ENCODE data around the gene NINL.
"Not testable (repeated sequence)": the region's sequence is repeated elsewhere in the genome, so short reads cannot be mapped to it uniquely, and the experiment has no call there.

Gene NINL

GRCh38 chr20:25532971-25533391 is 52.4 kb downstream of the NINL start:
- DNase-seq (ENCODE audit: low read depth): no peak

- no peak for DNase-seq (ENCODE audit: low read depth)
Observed at GRCh38 chr20:25532015-25532751, 53.1 kb downstream of the NINL start.

- DNase-seq (ENCODE audit: low read depth): no peak
Observed at GRCh38 chr20:25529295-25529951, 55.9 kb downstream of the NINL start.

DNA sequence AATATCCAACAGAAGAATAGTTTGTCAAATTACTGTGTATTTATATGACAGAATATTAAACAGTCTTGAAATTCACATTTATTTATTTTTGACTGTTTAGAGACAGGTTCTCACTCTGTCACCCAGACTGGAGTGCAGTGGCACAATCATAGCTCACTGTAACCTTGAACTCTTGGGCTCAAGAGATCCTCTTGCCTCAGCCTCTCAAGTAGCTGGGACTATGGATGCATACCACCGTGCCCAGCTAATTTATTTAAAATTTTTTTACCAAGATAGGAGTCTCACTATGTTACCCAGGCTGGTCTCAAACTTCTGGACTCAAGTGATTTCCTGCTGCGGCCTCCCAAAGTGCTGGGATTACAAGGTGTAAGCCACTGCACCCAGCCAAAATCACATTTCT is 57.4 kb downstream of the NINL start:
- DNase-seq (ENCODE audit: low read depth): no peak

GRCh38 chr20:25526446-25526845 is 58.9 kb downstream of the NINL start:
- DNase-seq (ENCODE audit: low read depth): no peak

GRCh38 chr20:25525867-25526266 is 59.5 kb downstream of the NINL start:
- DNase-seq (ENCODE audit: low read depth): peak; percentile 99

DNA sequence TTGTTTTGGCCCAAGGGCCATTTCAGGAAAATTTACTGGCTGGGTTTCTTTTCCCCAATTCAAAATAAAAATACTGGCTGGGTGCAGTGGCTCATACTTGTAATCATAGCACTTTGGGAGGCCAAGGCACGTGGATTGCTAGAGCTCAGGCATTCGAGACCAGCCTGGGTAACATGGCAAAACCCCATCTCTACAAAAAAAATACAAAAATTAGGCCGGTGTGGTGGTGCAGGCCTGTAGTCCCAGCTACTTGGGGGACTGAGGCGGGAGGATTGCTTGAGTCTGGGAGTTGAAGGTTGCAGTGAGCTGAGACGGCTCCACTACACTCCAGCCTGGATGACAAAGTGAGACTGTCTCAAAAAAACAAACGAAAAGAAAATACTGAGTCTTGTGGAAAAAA is 60.0 kb downstream of the NINL start:
- no peak for DNase-seq (ENCODE audit: low read depth)

- DNase-seq (ENCODE audit: low read depth): no peak
Observed at GRCh38 chr20:25521382-25521781, 63.9 kb downstream of the NINL start.

GRCh38 chr20:25517124-25517523 is 68.2 kb downstream of the NINL start:
- no peak for DNase-seq (ENCODE audit: low read depth)

DNA sequence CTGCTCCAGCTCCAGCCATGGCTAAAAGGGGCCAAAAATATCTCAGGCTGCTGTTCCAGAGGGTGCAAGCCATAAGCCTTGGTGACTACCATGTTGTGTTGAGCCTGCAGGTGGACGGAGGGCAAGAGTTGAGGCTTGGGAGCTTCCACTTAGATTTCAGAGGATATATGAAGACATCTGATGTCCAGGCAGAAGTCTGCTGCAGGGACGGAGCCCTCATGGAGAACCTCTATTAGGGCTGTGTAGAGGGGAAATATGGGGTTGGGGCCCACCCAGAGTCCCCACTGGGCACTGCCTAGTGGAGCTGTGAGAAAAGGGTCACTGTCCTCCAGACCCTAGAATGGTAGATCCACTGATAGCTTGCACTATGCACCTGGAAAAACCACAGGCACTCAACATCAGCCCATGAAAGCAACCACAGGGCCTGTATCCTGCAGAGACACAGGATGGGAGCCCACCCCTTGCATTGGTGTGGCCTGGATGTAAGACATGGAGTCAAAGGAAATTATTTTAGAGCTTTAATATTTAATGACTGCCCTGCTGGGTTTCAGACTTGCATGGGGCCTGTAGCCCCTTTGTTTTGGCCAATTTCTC is 70.5 kb downstream of the NINL start:
- no peak for DNase-seq (ENCODE audit: low read depth)

DNA sequence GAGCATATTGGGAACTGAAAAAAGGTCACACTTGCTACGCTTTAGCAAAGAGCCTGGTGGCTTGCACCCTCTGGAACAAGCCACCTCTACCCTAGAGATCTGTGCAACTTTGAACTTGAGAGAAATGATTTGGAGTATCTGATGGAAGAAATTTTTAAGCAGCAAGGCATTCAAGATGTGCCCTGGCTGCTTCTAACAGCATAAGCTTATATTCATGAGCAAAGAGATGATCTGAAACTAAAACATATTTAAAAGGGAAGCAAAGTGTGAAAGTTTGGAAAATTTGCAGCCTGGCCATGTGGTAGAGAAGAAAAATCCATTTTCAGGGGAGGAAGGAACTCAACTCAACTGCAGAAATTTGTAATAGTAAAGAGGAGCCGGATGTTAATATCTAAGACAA is 71.1 kb downstream of the NINL start:
- DNase-seq (ENCODE audit: low read depth): no peak

GRCh38 chr20:25512709-25513108 is 72.6 kb downstream of the NINL start:
- no peak for DNase-seq (ENCODE audit: low read depth)

- no peak for DNase-seq (ENCODE audit: low read depth)
Observed at GRCh38 chr20:25511183-25511582, 74.1 kb downstream of the NINL start.

- no peak for DNase-seq (ENCODE audit: low read depth)
Observed at GRCh38 chr20:25510721-25511120, 74.6 kb downstream of the NINL start.

GRCh38 chr20:25510202-25510601 is 75.1 kb downstream of the NINL start:
- DNase-seq (ENCODE audit: low read depth): no peak

DNA sequence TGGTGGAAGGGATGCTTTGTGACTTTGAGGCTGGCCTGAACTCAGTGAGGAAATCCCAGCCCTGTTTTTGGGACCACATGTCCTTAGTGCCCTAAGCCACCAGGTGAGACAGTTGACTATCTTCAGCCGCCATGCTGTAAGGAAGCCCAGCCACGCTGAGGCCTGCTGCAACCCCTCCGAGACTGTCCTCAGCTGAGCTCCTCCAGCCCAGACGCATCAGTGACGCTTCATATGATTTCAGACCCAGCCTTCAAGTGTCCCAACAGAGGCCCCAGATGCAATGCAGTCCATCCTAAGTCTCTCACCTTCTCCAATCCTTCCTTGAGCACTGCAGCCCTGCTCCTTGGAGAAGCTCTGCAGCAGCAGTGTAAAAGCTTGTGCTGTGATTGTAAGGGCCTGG is 76.2 kb downstream of the NINL start:
- no peak for DNase-seq (ENCODE audit: low read depth)

GRCh38 chr20:25508083-25508770 is 77.1 kb downstream of the NINL start:
- peak; percentile 74 for DNase-seq (ENCODE audit: low read depth)

DNA sequence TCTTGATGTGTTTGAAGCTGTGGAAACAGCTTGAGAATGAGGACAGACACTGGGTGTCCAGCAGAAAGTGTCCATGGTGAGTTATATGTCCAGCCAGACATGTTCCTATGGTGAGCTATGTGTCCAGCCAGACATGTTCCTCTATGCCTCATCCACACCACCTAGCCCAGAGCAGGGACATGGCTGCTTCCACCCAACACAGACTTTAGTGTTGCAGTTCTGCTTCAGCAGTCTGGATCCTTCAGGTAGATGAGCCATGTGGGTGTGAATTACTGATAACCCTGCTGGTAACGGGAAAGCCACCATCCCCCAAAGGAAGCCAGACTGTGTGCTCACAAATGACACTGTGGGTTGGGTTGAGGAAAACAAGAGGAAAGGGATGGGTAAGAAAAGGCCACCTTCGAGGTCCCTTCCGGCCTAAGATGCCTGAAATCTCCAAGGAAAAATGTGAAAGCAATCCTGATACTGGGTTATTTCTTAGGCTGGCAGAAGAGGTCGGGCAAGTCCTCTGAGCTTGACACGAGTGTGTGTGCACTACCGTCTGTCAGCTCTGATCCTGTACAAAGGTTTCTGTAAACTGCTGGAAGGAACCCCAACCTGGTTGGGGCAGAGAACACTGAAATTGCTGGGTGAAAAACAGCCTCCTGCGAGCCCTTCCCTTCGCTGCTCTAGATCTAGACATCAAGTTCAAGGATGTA is 77.8 kb downstream of the NINL start:
- no peak for DNase-seq (ENCODE audit: low read depth)

DNA sequence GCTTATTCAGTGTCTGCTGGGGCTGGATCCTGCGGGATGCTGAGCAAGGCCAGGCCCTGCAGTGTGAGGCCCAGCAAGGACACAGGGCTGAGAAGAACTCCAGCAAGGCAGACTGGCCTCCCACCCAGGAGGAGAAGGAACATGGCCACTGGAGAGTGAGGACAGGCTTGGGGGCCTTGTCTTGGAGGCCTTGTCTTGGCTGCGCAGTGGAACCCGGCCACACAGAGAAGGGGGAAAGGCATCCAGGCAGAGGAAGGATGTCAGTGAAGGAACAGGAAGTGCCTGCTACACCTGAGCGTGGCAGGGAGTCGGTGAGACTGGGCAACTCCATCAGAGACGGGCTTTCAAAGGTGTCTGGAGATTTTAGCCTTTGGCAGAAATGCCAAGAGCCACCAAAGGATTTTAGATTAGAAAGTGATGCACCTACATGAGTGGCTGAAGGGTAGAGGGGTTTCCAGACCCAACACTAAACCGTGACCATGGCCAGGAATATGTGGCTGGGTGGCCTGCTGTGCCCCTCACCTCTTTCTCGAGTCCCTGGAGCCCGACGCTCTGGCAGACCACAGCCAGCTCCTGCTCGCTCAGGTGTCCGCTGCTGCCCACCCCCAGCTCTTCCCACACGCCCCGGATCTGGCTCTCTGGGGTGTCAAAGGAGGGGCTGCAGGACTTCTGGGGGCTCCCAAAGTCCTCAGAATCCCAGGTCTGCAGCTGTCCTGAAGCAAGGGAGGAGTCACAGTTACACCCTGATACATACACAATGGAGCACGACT is 80.8 kb downstream of the NINL start:
- no peak for DNase-seq (ENCODE audit: low read depth)

- no peak for DNase-seq (ENCODE audit: low read depth)
Observed at GRCh38 chr20:25503936-25504335, 81.4 kb downstream of the NINL start.

- not testable (repeated sequence) for DNase-seq (ENCODE audit: low read depth)
Observed at GRCh38 chr20:25503051-25503639, 82.2 kb downstream of the NINL start.

All from iris pigment epithelial cell (primary cell).